CD4-positive, alpha-beta T cell treated with Interleukin-6 for 4 hours (primary cell): ENCODE measurements around the gene TBX20.
A peak's percentile ranks its signal among the peaks of the same experiment; 100 is the strongest.

Experiments used
- DNase-seq: peaks from one replicate; pipeline ENCODE4 v3.0.0-alpha.2; 2020; ENCODE audit warnings: mixed read lengths

TBX20 gene

GRCh38 chr7:35253710-35254495 lies at the start of gene TBX20:
Gene TBX20, minus strand, starts transcription at chr7:35254100. Its CDS starts 480 bp downstream, at chr7:35253620.
- peak; percentile 8 for DNase-seq

DNA sequence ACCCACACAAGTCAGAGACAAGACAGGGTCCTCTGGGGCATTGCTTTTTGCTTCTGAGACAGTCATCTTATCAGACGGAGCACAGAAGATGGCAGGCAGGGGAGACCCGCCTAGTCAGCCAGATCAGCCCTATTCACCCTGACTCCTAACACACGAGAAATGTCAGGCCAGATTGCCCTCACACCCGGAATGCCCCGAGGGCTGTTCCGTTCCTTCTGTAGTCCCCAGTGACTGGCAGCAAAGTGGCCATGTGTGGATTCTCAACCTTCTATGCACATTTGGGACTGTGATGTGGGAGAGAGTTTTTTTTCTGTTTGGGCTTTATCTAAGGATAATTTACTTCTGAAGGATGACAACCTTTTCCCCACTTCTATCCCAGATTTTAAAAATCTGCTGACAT lies 35.5 kb upstream of the TBX20 start:
- DNase-seq, result no peak

DNA sequence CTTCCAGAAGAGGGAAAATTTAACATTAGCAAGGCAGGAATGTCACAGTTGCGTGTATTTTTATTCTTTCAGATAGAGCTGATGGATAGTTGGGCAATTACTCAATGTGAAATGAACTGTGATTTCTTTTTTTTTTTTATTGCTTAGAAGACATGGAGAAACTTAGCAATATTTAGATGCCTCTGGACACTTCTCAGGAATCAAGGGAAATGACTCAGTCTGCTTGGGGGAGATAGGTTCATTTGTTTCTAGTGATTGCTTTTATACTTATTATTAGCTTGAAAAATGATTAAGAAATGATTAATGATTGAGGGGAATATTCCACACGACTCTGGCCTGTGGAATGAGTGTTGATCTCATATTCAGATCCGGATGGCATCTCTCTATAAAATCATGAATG lies 33.1 kb upstream of the TBX20 start:
- no peak for DNase-seq

DNA sequence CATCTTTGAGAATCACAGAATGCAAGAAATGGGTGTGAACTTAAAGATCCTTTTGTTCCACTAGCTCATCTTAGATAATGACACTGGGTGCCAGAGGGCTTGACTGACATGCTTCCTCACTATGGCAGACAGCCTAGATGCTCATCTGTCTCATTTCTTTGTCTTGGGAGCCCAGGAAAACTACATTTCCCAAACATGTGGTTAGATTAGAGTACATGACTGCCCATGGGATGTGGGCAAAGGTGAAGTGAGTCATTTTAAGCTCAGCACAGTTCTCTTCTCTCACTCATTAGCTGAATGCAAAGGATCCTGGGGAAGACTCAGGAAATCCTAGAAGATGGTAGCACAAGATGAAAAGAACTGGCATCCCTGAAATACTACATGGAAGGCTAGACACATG lies 32.5 kb upstream of the TBX20 start:
- no peak for DNase-seq

GRCh38 chr7:35285799-35286198 lies 31.9 kb upstream of the TBX20 start:
- DNase-seq, result no peak

DNA sequence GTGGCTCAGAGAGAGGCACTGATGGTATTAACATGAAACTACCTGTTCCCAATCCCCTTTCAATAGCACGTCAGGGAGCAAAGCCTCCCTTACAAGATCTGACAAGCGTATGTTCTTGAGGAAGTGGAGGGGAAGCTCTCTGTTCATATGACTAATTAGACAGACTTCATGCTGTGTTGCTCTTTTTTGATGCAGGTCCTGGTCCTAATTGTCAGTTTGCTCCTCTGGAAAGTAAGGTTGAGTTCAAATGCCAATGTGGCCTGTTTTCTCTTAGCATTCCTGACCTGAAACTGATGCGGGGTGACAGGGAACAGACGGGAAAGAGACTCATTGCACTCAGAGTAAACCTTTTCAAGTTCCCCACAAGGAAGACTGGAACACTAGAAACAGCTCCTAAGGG lies 27.0 kb upstream of the TBX20 start:
- DNase-seq, result no peak

DNA sequence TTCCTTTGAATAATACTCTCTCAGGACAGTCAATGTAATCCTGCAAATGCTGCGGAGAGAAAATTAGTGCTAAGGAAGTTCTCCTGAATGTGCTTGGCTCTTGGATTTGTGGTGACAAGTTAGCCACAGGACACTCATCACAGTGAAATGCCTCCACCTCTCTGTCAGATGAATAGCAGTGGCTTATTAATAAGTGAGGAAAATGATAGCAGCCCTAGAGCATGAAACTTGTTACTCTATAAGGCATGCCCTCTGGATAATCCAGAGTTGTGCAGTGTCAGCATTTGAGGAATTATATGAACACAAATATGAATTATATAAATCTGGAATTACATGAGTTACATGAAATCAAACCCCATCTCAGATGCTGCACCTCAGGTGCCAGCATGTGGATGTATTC lies 23.5 kb upstream of the TBX20 start:
- no peak for DNase-seq

DNA sequence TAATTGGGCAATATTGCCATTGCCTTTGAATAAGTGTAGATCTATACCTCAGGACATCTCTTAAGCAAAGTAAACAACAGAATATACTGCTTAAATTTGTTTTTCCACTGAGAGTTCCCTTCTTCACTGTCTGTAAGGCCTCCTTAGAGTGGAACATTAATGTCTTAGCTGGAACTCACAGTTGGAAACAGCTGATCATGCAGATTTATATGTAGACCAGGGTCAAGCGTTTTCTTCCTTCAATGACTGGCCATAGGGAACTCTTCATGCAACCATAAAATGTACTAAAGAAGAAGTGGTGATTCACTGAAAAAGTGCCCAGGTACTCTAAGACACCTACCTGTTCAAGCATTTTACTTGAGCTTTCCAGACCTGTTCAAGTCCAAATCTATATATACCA lies 18.3 kb upstream of the TBX20 start:
- no peak for DNase-seq

DNA sequence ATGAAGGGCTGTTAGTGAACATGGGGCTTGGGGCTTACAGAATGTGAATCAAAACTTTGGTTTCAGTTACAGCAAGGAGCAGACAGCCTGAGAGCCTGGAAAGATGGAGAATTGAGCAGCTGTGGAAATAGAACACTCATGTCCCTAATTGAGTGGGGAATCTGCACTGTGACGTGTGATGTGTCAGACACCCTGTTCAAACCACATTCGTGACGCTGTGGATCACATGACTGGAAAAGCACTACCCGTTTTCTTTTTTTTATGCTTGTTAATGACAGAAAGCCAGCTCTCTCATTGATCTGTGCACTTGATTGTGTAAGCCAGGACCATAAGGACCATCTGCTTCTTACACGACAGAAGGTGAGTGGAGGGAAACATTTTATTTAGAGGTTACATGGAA lies 15.1 kb upstream of the TBX20 start:
- no peak for DNase-seq

DNA sequence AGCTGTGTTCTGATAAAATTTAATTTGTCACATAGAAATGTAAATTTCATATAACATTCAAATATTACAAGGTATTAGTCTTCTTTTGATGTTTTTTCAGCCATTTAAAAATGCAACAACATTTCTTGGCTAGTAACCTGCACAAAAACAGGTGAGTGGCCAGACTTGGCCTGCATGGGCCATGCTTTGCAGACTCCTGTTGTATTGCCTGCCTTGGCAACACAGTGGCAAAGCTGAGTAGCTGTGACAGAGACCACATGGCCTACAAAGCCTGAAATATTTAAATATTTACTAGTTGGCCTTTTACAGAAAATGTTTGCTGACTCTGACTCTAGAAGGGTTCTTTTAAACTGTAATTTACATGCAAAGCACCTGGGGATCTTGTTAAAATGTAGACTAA lies 13.5 kb upstream of the TBX20 start:
- DNase-seq, result no peak

- no peak for DNase-seq
Measured at GRCh38 chr7:35263396-35263795, 9.5 kb upstream of the TBX20 start.

- DNase-seq, result no peak
Measured at GRCh38 chr7:35261476-35262285, 7.8 kb upstream of the TBX20 start.

- no peak for DNase-seq
Measured at GRCh38 chr7:35261041-35261440, 7.1 kb upstream of the TBX20 start.

DNA sequence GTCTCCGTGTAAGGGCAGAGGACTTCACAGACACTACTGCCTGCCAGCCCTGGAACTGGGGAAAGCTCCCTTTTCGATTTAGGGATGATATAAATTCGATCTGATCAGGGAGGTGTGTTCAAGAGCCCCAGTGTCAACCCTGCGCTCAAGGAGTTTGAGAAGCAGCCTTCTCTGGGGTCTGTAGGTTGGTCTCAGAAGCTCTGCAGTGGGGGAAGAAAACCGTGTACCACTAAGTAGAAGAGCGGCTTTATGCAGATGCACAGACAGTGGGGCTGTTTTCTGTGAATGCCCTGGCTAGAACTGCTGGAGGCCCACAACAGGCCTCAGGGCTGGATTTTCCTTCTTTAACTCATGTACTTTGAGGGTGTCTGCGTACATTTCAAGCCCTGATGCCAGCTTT lies 6.3 kb upstream of the TBX20 start:
- no peak for DNase-seq

DNA sequence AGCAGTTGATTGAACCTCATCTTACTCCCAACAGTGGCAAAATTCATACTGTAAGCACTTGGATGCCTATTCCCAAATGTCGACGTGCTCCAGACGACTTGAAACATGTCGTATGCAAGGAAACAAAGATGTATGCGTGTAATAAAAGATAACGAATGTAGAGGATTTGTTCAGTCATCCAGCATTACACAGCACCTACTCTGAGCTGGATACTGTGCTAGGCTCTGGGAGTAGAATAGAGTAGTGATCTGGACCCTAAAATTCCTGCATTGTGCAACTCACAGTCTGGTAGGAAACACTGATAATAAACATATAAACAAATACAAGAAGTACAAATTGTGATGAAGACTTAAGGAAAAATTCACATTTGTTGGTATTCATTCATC lies 5.6 kb upstream of the TBX20 start:
- DNase-seq, result no peak

GRCh38 chr7:35258868-35259522 lies 5.1 kb upstream of the TBX20 start:
- DNase-seq, result no peak

DNA sequence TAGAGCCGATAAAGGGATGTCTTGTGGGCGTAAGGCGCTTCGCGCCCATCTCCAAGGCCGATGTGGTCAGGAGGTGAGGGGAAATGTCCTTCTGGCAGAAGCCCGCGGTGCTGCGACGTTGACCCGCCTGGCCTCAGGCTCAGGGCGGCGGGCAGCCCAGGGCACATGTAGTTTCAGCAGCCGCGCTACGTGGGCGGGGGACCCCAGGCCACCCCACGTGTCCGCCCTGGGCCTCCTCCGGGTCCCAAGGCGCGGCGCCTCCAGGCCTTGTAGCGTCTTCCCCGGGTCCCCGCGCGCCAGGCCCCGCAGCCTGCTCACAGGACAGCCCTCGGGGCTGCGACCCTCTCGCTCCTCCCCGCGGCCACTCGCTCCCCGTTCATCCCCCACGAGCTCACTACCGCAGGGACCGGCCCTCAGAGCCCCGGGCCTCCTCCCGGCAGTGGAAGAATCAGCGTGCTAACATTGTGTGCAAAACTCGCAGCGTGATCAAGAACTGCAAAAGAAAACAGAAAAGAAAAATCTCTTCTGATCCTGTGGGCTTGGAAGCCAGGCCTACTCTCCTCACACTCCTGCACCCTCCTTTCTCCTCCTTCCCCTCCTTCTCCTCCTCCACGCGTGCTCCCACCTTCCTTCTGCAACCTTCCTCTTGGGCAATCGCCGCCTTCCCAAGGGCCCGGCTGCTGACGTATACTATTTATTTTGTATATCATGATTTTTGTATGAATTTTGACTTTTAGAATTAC lies 4.4 kb upstream of the TBX20 start:
- DNase-seq, result no peak

GRCh38 chr7:35257251-35258124 lies 3.6 kb upstream of the TBX20 start:
- DNase-seq, result no peak

DNA sequence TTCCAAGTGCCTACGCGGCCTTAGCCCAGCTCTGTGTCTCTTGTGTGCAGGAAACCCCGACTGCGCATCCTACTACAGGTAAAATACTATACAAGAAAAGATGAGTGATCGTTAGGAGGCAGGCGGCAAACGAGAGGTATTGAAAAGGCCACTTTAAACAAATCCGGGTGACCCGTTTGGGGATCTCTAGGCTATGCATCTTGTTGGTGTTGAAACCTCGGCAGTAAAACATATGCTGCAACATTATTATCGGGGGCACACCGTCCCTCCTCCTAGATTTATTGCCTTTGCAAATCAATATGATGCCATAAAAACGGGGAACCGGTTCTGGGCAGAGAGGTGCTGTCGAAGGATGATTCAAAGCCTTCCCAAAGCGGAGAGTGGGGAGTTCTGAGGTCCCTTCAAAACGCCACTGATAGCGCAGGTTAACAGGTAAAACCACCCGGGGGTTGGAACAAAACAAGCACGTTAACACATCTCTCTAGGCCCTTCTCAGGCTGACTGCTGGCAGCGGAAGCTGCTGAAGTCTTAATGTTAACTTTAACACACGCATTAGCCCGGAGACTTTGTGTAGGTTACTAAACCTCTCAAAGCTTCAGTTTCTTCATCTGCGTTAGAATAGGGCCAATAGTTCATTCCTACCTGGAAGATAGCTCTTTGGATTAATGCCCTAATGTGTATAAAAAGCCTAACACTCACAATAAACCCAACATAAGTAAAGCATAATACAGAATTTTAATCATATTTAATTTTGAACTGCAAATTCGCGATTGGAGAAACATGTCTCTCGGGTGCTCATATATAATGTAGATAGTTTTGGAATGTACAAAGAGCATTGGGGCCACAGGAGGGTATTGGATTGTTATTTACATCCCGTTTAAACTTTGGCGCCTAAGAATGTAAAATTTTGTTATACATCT lies 2.6 kb upstream of the TBX20 start:
- DNase-seq, result no peak

GRCh38 chr7:35255443-35256255 lies 1.7 kb upstream of the TBX20 start:
- no peak for DNase-seq
